GM12864 (cell line): ENCODE data around the gene ECE2.

Experiments used
- DNase-seq: peaks from one replicate; pipeline ENCODE4 v3.0.0-alpha.2; 2011; ENCODE audit warnings: low read depth
- H3K4me3 ChIP-seq: 2 replicates; pipeline ENCODE4 v1.5.1; 2011; ENCODE audit warnings: mild to moderate bottlenecking, low read depth, low read length, control low read depth
- CTCF ChIP-seq: IDR thresholded peaks from 2 replicates; pipeline ENCODE4 v1.5.1; 2011; ENCODE audit warnings: low read depth, mild to moderate bottlenecking, moderate library complexity, low read length, control low read depth, inconsistent platforms; ENCODE audit errors: missing control alignments

ECE2 gene

GRCh38 chr3:184230603-184231528 is 45.0 kb upstream of the ECE2 start:
- H3K4me3 ChIP-seq = no peak overlapping the region
- no peak for TF ChIP-seq CTCF
- no peak for DNase-seq

- H3K4me3 ChIP-seq = no peak overlapping the region
- DNase-seq = no peak
- TF ChIP-seq CTCF = no peak
These were observed 44.2 kb upstream of the ECE2 start for GRCh38 chr3:184231671-184232070.

- no peak for DNase-seq
- no peak overlapping the region for H3K4me3 ChIP-seq
- TF ChIP-seq CTCF = no peak
These were observed 42.5 kb upstream of the ECE2 start for GRCh38 chr3:184233127-184233843.

GRCh38 chr3:184234224-184234623 is 41.6 kb upstream of the ECE2 start:
- no peak overlapping the region for H3K4me3 ChIP-seq
- DNase-seq = no peak
- TF ChIP-seq CTCF = no peak

- DNase-seq = no peak
- no peak overlapping the region for H3K4me3 ChIP-seq
- TF ChIP-seq CTCF = no peak
These were observed 41.0 kb upstream of the ECE2 start for GRCh38 chr3:184234671-184235380.

GRCh38 chr3:184235381-184236032 is 40.3 kb upstream of the ECE2 start:
- TF ChIP-seq CTCF = no peak
- H3K4me3 ChIP-seq = no peak overlapping the region
- no peak for DNase-seq
